A673 (cell line): ENCODE results near the gene METTL2B. TPM values are rescaled to one million over a fixed set of nuclear protein-coding genes. Genes with fewer than 3 reads are reported as not detected.
"Not testable (repeated sequence)": the region's sequence is repeated elsewhere in the genome, so short reads cannot be mapped to it uniquely, and the experiment has no call there.

Experiments
- BruUV-seq: library from RNA; stranded (reverse); fragments of 400-500 nt; replicated peaks from 2 replicates; lab custom pipeline; 2021; lab: Mats Ljungman, UMichigan
- CTCF ChIA-PET: fragments of 300-600 bp; sonication (Branson Sonifier 250); formaldehyde crosslinking; loops from one replicate; lab custom pipeline; 2022; ENCODE audit warnings: antibody characterized with exemption; lab: Charles Lee
- POLR2A ChIA-PET: fragments of 300-600 bp; sonication (Branson Sonifier 250); formaldehyde crosslinking; loops from one replicate; lab custom pipeline; 2022; ENCODE audit warnings: antibody characterized with exemption; ENCODE audit not compliant: low non-redundant PET; lab: Charles Lee
- DNase-seq: peaks from one replicate; pipeline ENCODE4 v3.0.0-alpha.2; 2015; ENCODE audit warnings: low spot score
- H3K27ac ChIP-seq: fragments of 200-600 bp; sonication (generic); 2 replicates; pipeline ENCODE4 v1.5.1; 2016; ENCODE audit warnings: mixed run types, low read depth, mild to moderate bottlenecking, mixed read lengths, antibody characterized with exemption, low read length; ENCODE audit not compliant: poor library complexity, severe bottlenecking
- H3K27me3 ChIP-seq: fragments of 200-600 bp; sonication (generic); replicated peaks from 2 replicates; pipeline ENCODE4 v1.6.1; 2017; ENCODE audit warnings: mixed run types, low read depth, mild to moderate bottlenecking, mixed read lengths, antibody characterized with exemption, low read length; ENCODE audit not compliant: insufficient read depth, poor library complexity
- H3K36me3 ChIP-seq: fragments of 200-600 bp; sonication (generic); 2 replicates; pipeline ENCODE4 v1.6.1; 2016; ENCODE audit warnings: mixed run types, mild to moderate bottlenecking, mixed read lengths, antibody characterized with exemption, low read length; ENCODE audit not compliant: insufficient read depth, poor library complexity, severe bottlenecking
- H3K4me1 ChIP-seq: fragments of 200-600 bp; sonication (generic); 2 replicates; pipeline ENCODE4 v1.6.1; 2017; ENCODE audit warnings: mixed run types, mild to moderate bottlenecking, mixed read lengths, antibody characterized with exemption, low read length; ENCODE audit not compliant: insufficient read depth, poor library complexity, severe bottlenecking
- H3K4me3 ChIP-seq: fragments of 200-600 bp; sonication (generic); 2 replicates; pipeline ENCODE4 v1.5.1; 2016; ENCODE audit warnings: low read depth, mixed run types, mild to moderate bottlenecking, mixed read lengths, low read length; ENCODE audit not compliant: poor library complexity, severe bottlenecking
- H3K9me3 ChIP-seq: fragments of 200-600 bp; sonication (generic); 2 replicates; pipeline ENCODE4 v1.6.1; 2016; ENCODE audit warnings: mixed run types, low read depth, mild to moderate bottlenecking, mixed read lengths, antibody characterized with exemption, low read length; ENCODE audit not compliant: poor library complexity, severe bottlenecking
- CTCF ChIP-seq: fragments of 300-800, 200-600 bp; sonication (generic); conservative IDR thresholded peaks from 2 replicates; pipeline ENCODE4 v1.5.1; 2017; ENCODE audit warnings: low read depth, mild to moderate bottlenecking, antibody characterized with exemption, low read length, moderate library complexity, mixed read lengths
- EZH2 ChIP-seq: fragments of 200-600 bp; sonication (generic); IDR thresholded peaks from 2 replicates; pipeline ENCODE4 v1.6.1; 2017; ENCODE audit warnings: borderline replicate concordance, low read depth, mild to moderate bottlenecking, mixed read lengths, antibody characterized with exemption, low read length; ENCODE audit not compliant: poor library complexity, severe bottlenecking
- intact Hi-C: fragments of 100-400 bp; cut with micrococcal nuclease; formaldehyde crosslinking; loops from one replicate; pipeline ENCODE4 v1.10.0; 2022; ENCODE audit not compliant: unreplicated experiment
- total RNA-seq: library from RNA; stranded (reverse); gene quantifications from 2 replicates; pipeline ENCODE4 v1.2.3, GENCODE V29; 2021

Gene METTL2B
- total RNA-seq, 1 experiment from 2014 or later, result 53.8 TPM

DNA sequence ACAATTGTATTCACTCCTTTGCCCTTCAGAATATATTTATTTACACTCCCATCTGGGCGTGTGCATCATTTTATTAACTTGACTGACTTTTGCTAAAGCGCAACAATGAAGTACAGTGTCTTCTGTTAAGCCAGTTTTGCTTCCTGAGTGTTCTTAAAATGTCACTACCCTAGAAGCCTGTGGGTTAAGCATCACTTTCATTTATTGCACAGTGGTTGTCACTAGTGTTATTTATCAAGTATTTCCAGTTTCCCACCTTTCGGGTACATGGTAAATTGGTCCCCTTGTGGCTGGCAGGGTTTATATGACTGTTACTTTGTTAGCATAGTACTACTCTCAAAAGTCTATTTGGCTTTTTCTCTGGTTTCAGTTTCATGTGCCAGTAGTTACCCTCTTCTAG lies 17.6 kb upstream of the METTL2B start:
- H3K27ac ChIP-seq, result no peak overlapping the region
- intact Hi-C loops, result loop anchor here (1.0 to 2.0 kb wide), 2 partner anchors 32 to 60 kb away; no protein-coding TSS in a partner anchor
- POLR2A ChIA-PET, result interaction anchor here (0.6 kb wide), 1 partner anchor 875 kb away, joined by 3 read pairs; no protein-coding TSS in a partner anchor

GRCh38 chr7:128459394-128459878 lies 17.1 kb upstream of the METTL2B start:
- no peak overlapping the region for H3K4me3 ChIP-seq
- H3K27me3 ChIP-seq, result no peaks in the 10 kb centered on the region
- H3K9me3 ChIP-seq, result no peaks in the 10 kb centered on the region
- H3K36me3 ChIP-seq, result peaks cover 17% of the 10 kb centered on the region
- CTCF ChIA-PET, result interaction anchor here (0.5 to 3.1 kb wide), 8 partner anchors 15 to 1580 kb away, joined by 3 to 27 read pairs (median 3); no protein-coding TSS in a partner anchor
- POLR2A ChIA-PET, result interaction anchor here (0.6 kb wide), 1 partner anchor 874 kb away, joined by 3 read pairs; no protein-coding TSS in a partner anchor
- BruUV-seq, result no TSS peak
- intact Hi-C loops, result loop anchor here (1.0 to 2.0 kb wide), 2 partner anchors 32 to 61 kb away; no protein-coding TSS in a partner anchor
- peaks cover 25% of the 10 kb centered on the region for H3K4me1 ChIP-seq
- H3K27ac ChIP-seq, result no peak overlapping the region
- DNase-seq, result peak; percentile 84
- TF ChIP-seq EZH2, result no peak
- peak; percentile 79 for TF ChIP-seq CTCF

More for the DNA sequence above, 17.6 kb upstream of the METTL2B start:
- CTCF ChIA-PET, result interaction anchor here (0.9 to 3.1 kb wide), 3 partner anchors 25 to 61 kb away, joined by 3 to 27 read pairs (median 3); no protein-coding TSS in a partner anchor
- TF ChIP-seq CTCF (no peak), EZH2 (no peak)
- peaks cover 25% of the 10 kb centered on the region for H3K4me1 ChIP-seq
- H3K9me3 ChIP-seq, result no peaks in the 10 kb centered on the region
- BruUV-seq, result no TSS peak
- no peaks in the 10 kb centered on the region for H3K27me3 ChIP-seq
- peaks cover 17% of the 10 kb centered on the region for H3K36me3 ChIP-seq
- no peak for DNase-seq
- H3K4me3 ChIP-seq, result no peak overlapping the region

DNA sequence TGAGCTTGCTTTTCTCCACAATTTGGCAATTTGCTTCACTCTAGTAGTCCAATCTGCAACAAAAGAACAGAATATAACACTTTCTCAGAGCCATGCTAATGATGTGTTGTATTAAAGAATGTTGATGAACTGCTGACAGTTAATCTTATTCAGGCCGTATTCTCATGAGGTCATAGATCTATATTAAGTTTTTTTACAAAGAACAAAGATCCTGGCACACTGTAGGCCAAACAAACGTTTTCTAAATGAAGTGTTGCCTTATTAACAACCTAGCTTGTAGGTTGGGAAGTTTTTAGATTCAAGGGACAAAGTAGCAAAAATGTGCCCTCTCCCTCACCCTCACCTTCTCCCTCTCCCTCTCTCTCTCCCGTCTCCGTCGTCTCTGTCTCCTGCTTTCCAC lies 14.1 kb upstream of the METTL2B start:
- TF ChIP-seq CTCF, result no peak
- TF ChIP-seq EZH2, result no peak
- H3K36me3 ChIP-seq, result peaks cover 12% of the 10 kb centered on the region
- BruUV-seq, result no TSS peak

GRCh38 chr7:128463345-128463744 lies 13.2 kb upstream of the METTL2B start:
- H3K36me3 ChIP-seq, CTCF ChIA-PET, H3K4me1 ChIP-seq, H3K27me3 ChIP-seq, POLR2A ChIA-PET, H3K4me3 ChIP-seq, H3K27ac ChIP-seq, DNase-seq, intact Hi-C loops, H3K9me3 ChIP-seq, BruUV-seq: not testable (repeated sequence)

More for the DNA sequence above, 14.1 kb upstream of the METTL2B start:
- Histone ChIP-seq H3K9me3 (no peaks in the 10 kb centered on the region), H3K27me3 (no peaks in the 10 kb centered on the region), H3K4me1 (peaks cover 13% of the 10 kb centered on the region), H3K4me3 (no peak overlapping the region), H3K27ac (no peak overlapping the region)
- ChIA-PET CTCF (no interaction called here), POLR2A (no interaction called here)
- no peak for DNase-seq
- intact Hi-C loops, result no loop called here

- CTCF ChIA-PET, intact Hi-C loops, DNase-seq, H3K27me3 ChIP-seq, H3K9me3 ChIP-seq, POLR2A ChIA-PET, H3K4me3 ChIP-seq, BruUV-seq, H3K4me1 ChIP-seq, H3K36me3 ChIP-seq, H3K27ac ChIP-seq: not testable (repeated sequence)
Observed at GRCh38 chr7:128463933-128464332, 12.6 kb upstream of the METTL2B start.
